GM18511 (cell line): ENCODE measurements around the gene SORL1.

Experiments
- ATAC-seq: cut with Tn5 transposase; IDR thresholded peaks from one replicate; pipeline ENCODE4 v1.9.1; 2021; ENCODE audit warnings: mild to moderate bottlenecking, moderate library complexity; ENCODE audit not compliant: unreplicated experiment

Gene SORL1

DNA sequence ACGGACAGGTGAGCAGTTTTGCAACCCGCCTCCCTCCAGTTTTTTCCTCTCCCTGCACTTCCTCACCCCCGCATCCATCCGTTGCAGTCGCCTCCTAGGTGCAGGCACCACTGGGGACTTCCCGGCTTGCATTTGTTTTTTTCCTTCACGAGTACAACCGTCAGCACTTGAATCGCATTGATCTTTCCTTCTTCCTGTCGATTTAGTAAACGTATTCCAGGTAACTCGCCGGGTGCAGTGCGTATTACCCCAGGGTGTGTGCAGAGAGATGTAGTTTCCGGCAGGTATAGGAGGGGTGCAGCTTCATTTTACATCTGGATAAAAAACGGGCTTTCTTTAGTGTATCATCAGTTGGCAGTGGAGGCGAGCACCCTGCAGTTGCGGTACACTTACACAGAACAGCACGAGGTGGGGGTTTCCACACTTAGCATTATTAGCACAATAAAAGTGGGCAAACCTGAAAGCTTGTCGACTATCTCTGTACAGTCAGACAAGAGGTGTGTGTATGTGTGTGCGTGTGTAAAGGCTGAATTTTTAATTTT, 566 bp downstream of the SORL1 start, which contains the start of gene SORL1-AS1:
Gene SORL1-AS1, minus strand, starts transcription at position 359 of the 542 bp plus-strand sequence.
- peak; percentile 27 for ATAC-seq

DNA sequence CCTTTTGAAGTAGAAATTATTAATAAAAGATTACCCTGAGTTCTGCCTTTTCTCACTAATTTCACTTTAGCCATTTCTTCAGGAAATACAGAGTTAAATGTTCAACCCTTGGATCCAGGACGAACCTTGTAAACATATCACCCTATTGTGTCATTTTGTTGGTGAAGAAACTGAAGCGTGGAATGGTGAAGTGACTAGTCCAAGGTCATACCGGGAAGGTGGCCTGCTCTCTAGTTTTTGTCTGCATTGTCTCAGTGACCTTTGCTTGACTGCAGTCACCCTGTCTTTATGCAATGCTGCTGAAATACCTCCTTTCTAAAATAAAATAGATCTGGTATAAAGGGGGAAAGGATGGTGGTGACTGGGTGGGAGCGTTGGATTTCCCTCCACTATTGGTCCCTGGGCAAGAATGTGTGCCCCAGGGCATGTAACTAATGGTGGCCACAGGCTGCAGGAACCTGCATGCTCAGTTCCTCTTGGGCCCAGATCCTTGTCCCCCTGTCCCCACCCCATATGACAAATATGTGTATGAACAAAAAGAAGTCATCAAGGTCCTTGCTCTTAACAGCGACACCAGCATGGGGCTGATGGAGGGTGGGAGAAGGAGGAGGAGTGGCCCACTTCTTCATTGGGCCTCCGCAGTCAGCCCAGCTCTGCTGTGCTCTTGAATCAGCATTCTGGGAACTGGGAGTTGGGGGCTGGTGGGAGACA, 1.6 kb downstream of the SORL1 start:
- no peak for ATAC-seq

DNA sequence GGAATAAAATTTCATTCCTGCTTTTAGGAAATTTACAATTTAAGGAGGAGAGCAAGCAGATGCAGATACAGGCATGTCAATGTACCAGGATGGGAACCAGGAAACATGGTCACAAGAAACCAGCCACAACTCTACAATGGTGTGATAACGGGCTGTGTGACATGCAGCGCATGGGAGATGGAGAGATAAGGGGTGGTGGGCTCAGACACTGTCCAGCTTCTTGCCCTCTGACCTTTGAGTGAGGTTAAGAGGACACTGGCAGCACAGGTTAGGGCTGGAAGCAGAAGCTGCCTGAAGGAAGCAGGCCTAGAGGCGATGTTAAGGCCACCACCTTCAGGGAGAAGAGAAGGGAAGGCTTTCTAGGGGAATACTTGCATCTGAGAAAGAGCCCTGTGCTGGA, 3.0 kb downstream of the SORL1 start:
- no peak for ATAC-seq

DNA sequence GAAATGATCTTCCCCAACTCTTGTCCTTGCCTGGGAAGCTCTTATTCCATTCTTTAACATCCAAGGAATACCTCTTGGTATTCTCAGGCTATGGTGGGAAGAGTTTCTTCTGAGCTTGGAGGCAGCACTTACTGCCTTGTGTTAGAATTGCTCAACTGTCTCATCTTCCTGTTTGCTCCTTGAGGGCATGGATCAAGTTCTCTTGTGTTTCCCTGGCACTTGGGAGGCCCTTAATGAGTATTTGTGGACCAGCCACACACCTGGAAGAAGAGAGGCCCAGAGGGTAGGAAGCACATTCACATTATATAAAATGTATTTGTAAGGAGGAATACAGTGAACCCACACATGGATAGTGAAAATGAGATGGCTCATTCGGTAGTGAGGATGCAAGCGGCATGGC, 4.0 kb downstream of the SORL1 start:
- ATAC-seq, result no peak

DNA sequence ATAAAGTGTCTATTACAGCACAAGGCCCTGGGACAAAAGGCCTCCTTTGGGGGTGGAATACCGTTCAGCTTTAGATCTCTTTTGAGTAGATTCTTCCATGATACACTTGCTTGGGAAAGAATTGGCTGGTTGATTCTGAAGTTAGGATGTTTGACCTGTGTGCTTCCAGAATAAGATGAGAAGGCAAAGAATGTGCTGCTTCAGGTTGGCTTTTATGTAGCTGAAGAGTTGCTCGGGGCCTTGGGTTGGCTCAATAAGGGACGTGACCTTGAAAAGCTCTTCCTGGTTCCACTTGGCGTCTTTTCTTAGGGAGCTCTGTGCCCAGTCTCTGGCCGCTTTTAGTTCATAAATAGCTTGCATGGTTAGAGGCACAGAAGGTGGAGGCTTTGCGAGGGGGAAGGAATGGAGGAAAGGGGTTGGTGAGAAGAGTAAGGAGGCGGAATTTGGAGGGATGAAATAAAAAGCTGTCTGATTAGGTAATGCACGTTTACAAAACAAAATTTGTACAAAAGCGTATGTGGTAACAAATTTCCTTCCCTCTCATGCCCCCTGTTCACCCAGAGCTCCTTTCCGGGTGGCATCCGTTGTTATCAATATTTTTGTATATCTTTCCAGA, 4.8 kb downstream of the SORL1 start:
- ATAC-seq, result no peak

DNA sequence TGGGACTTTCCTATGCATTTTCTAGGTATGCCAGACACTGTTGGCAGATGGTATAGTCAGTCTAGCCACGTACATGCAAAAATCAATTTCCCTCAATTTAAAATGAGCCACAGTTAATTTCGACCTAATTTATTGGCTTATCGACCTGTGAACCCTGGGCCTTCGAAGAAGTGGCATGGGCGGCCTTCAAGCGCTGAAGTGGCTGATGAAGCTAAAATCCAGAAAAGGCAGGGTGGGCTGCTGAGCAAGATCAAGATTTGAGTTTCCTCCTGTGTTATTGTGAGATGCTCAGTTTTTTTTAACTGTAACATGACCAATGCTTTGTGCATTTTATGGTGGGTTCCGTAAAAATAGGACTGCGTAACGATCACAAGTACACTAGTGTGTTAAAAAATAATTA, 6.4 kb downstream of the SORL1 start:
- ATAC-seq, result no peak

DNA sequence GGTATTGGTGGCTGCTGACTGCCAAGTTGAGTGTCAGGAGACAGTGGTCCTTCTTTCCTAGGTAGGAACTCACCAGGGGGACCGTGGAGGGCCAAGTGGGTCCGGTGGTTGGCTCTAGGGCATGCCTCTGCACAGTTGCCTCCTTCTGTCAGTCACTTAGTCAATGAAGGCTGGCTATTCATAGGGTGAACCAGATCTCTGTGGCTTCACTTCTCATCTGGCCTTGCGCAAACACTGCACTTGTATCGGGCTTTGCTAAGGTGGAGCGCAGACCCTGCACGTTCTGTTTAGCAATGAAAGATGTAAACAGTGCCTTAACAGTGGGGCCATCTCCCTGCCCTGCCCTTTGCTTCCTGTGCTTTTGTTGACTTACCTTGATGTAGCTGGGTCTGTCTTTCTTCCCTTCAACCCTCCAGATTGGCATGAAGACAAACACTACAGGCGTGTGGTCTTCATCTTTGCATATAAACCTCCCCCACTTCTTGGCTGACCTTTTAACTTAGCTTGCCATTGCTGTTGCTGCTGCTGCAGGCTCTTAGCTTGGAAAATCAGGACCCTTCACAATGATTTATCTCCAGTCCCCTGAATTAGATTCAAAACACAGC, 7.4 kb downstream of the SORL1 start:
- no peak for ATAC-seq

DNA sequence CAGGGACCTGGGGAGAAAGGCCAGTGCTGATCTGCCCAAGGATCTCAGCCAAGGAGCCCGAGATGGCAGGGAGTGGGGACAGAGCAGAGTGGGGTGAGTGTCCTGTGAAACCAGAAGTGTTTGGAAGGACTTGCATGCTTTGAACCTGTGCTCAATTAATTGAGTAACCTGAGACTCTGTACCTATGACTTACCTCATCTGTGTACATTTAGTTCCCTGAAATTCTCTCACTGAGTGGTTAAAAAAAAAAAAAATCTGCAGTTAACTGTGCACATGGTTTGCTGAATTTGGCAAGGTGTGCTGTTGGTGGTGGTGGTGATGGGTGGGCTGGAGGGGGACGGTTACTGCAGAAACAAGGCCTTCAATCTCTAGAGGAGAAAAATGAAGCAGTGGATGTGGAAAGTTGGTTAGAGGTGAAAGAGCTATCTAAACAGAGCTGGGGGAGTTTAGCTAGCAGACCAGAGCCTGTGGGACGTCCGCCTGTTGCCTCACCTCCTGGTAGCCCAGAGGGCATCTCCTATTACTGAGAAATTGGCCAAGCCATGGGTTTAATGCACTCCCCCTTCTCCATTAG, 8.9 kb downstream of the SORL1 start:
- ATAC-seq, result no peak

DNA sequence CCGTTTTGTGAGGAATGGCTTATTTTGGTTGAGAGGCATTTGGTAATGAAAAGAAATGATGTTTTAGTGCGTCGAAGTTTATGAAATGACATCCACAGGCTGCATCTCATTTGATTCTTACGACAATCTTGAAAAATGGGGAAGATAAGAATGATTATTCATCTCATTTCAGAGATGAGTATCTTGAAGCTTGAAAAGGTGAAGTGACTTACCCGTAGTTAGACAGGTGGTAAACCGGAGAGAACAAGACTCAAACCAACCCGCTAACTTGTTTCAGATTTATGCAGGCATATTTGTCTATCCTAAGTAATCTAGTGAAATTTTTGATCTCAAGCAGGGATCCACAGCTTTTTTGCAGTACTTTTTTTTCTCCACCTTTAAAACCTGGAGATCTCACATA, 9.7 kb downstream of the SORL1 start:
- no peak for ATAC-seq

DNA sequence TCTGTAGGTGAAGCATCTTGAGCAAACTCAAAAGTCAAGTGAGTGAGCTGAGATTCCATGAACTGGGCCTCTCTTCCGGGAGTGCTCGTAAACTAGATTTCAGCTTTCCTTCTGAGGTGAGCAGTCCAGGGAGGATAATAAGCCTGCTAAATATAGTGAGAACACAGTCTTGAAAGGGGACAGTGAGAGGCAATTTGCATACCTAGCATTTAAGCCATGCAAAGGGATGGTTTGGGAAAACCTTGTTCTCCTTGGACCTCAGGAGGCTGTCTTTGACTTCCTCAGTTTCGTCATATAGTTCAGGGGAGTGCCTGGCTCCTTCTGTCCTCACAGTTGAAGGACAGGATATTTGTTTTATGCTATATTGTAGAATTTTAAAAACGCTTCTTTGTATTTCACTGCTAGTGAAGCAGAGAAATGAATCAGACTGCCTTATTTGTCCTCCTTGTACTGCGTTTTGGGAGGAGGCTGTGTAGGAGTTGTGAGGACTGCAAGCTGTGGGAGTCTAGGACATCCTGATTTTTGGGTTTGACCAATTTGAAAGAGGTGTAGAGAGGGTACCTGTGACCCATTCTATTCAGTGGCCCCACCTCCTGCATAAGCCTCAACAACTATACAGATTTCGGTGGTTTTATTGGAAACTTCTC, 11.7 kb downstream of the SORL1 start:
- no peak for ATAC-seq

DNA sequence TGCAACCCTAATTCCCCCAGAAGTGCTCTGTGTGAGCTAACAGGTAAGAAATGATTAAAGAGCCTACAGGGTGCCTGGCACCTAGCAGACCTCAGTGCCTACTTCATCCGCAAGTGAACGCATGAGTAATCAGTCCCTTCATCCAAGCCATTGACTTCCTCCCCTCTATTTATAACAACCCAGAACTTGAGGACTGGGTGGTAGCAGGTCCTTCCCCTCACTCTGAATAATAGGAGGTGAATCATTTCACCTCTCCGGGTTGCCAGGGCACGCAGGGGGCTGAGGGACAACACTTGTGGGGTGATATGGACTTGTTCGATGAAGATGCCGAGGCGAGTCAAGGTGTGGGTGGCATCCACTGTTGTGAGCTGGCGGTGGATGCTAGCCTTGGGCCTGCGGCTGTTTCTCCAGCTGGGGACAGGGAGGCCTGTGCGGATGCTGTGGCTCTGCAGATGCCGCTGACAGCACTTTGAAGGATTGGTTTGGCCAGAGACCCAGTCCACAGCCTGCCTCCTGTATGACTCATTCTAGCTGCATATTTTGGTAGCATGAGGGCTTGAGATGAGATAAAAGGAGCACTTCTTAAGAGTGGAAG, 12.3 kb downstream of the SORL1 start:
- peak; percentile 32 for ATAC-seq

DNA sequence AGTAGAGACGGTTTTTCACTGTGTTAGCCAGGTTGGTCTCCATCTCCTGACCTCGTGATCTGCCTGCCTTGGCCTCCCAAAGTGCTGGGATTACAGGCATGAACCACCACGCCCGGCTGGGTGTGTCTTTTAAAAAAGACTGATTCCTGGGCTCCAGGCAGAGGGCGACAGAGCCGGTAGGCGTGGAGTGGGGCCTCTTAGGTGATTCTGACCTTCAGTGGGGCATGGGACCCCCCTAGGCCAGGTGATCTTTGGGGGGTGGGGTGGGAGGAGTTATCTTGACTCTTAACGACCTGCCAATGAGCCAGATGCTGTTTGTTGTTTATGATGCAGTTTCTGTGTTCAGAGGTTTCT, 13.6 kb downstream of the SORL1 start:
- ATAC-seq, result no peak

DNA sequence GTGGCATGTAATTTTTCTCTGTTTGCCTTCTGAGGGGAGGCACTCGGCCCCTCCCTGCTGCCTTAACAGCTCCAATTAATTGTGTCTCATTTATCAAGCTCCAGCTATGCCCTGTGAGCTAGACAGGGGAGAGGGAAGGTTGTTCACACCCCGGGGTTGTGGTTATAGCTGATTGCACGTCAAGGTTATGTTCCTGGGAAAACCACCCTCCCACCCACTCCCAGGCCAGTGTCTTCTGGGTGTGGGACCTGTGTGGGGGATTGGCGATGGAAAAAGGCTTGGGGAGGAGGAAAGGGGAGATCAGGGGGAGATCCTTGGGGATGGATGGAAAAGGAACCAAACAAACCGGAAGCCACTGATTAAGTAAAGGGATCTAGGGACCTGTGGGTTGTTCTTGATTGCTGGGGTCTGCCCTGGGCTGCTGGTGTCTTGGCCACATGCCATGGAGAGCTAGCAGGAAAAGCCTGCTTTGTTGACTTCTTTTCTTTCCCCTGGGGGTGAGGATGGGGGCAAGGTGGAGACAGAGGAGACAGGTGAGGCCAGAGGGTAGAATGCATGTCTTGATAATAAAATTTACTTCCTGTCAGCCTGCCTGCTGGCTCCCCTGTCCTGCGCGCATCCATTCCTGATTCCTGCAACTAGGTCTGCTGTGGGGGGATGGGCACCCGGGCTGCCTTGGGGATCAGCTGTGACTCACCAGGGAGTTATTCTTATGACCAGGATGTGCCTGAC, 14.1 kb downstream of the SORL1 start:
- peak; percentile 5 for ATAC-seq

DNA sequence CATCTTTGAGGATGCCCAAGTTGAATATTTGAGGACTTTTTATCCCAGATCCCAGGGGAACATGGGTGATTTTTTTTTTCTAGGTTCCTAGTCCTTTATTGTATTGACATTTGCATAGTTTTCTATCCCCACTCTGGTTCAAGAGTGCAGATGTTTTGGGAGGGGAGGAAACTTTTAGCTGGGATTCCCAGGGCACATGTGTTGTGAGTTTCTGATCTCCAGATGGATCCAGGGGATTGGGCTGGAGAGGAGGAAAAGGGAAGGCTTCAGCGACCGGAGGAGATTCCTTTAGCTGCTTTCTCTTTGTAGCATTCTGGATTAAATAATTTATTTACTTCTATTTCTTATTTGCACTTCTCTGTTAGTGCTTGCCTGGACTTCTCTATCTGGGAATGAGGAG, 15.4 kb downstream of the SORL1 start:
- ATAC-seq, result no peak

DNA sequence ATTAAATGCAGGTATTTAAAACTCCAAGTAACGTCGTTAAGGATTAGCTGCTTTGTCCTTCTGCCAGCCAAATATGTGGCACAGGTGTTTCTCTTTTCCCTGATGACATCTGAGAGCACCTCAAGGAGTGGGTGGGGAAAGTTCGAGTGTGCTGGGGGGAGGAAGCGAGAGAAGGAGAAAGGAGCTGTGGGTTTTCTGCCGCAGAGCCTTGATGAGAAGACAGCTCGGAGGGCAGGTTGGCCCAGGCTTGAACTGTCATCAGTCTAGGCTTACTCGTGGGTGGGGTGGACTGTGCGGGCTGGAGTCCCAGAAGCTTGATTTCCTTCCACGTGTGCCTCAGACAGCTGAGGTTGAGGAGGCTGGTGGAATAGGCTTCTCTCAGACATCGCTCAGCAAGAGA, 15.9 kb downstream of the SORL1 start:
- peak; percentile 66 for ATAC-seq

DNA sequence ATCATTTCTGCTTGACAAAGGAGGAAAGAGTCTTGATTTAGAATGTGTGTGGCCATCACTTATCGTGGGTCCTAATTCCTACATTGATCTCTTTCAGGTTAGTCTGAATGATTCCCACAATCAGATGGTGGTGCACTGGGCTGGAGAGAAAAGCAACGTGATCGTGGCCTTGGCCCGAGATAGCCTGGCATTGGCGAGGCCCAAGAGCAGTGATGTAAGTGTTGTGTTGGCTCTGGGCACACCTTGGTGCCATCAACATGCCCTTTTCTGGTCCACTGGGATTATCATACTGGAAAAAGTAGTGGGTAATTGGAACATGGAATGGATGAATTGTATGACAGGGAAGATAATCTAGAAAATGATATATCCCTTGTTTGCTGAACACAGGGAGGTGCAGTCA, 17.8 kb downstream of the SORL1 start:
- ATAC-seq, result no peak

DNA sequence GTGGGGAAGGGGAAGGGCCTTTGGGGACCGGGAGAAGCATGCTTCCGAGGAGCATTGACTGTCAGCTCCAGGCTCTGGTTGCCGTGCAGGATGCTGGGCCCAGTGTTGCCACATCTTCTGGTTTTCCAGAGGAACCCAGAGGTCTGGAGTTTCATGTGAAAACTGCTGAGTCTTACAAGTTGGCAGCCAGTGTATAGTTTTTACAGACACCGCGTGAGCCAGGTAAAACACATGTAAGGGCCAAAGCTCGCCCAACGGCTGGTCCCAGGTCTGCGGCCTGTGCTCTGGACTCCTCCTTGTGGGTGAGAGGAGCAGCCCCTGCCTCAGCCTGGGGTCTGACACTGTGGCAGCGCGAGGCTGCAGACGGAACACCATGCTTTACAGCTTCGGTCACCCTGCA, 19.1 kb downstream of the SORL1 start:
- ATAC-seq, result no peak

DNA sequence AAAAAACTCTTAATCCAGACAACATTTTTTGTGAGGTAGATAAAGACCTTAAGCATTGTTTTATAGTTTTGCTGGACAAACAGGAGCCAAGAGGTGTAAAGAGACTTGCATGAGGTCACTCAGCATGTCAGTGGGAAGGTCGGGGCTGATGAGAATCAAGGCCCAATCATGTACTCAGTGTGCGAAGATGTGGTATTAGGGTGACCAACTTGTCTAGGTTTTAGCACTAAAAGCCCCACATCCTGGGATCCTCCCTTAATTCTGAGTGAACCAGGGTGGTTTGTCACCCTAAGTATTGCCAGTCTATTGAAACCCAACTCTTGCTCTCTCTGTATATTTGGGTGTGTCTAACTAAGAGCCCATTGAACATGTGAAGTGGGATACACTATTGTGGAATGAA, 20.2 kb downstream of the SORL1 start:
- no peak for ATAC-seq

DNA sequence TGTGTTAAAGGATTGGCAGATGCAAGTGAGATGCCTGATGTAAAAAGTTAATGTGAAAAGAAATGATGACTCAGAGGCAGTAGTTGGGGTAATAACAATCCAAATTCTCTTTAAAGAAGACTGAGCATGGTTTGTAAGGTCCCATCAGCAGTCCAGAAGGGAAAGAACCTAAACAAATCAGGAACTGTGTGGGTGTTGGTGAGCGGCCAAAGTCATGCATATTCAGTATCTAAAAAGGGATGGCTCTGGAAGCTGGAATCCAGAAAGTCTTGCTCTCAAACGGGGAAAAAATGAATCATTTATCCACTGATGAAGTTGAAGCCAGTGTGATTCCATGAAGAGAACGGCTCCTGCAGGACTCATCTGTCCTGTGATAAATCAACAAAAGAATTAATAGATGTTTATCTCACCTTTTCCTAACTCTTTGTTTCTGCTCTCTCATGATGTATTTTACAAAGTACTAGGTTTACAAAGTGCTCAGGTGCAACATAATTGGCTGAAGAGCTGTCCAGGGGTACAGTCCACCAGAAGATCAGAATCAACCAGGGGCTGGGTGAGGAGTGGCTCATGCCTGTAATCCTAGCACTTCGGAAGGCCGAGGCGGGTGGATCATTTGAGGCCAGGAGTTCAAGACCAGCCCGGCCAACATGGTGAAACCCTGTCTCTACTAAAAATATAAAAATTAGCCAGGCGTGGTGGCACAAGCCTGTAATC, 21.1 kb downstream of the SORL1 start:
- no peak for ATAC-seq

DNA sequence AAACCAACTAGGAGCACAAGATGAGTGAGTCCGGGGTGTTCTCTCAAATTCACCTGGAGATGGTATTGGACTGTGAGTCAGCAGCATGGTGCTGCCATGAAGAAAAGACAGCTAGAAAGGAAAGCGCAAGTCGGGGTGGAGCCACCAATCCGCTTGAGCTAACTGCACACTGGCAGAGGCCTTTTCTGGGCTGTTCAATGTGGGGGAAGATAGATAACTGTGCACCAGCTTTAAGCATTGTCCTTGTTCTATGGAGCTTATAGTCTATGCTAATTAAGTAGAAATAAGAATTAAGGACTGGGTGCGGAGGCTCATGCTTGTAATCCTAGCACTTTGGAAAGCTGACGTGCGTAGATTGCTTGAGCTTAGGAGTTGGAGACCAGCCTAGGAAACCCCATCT, 22.6 kb downstream of the SORL1 start:
- ATAC-seq, result no peak
